Ecto neural progenitor cell (in vitro differentiated cells): Measurements from ENCODE around the gene ERMAP.

Experiments used
- DNase-seq: peaks from one replicate; pipeline ENCODE4 v3.0.0-alpha.2; 2018; ENCODE audit warnings: low spot score

Gene ERMAP, protein sequence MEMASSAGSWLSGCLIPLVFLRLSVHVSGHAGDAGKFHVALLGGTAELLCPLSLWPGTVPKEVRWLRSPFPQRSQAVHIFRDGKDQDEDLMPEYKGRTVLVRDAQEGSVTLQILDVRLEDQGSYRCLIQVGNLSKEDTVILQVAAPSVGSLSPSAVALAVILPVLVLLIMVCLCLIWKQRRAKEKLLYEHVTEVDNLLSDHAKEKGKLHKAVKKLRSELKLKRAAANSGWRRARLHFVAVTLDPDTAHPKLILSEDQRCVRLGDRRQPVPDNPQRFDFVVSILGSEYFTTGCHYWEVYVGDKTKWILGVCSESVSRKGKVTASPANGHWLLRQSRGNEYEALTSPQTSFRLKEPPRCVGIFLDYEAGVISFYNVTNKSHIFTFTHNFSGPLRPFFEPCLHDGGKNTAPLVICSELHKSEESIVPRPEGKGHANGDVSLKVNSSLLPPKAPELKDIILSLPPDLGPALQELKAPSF

DNA sequence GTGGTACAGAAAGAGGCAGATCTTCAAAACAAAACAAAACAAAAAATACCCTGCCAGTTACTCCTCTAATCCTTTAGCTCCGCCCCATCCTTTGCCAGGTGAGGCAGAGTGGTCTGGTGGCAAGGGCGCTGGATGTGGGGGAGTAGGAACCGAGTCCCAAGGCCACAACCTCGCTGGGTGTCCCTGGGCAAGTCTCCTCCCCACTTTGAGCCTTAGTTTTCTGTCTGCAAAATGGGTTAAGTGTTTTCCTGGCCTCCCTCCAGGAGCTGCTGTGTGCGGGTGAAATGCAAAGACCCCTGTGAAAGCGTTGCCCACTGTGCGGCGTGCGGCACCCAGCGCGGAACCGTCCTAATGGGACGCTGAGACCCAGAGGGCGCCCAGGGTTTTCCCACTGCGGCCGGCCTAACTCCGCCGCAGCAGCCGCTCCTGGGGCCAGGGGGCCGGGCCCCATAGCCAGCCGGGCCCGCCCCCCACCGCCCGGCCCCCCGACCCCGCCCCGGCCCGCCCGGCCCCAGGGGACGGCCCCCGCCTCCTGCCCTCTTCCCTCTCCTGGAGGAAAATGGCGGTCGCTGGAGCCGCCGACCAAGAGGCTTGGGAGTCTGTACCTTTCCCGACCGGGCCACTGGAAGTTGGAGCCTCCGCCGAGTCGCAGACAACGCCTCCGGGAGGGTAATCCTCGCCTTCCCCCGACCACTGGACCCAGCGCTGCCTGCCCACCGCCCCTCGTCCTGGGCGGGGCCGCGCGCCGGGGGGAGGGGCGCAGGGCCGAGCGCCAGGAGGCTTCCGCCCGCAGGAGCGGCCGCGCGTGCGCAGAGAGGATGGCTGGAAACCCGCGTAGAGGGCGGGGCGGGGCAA, at the start of gene ERMAP, which contains the start of gene SVBP:
ERMAP (plus strand) TSS at position 538 of the 855 bp plus-strand sequence. CDS start 13,327 bp downstream, outside the sequence.
SVBP (minus strand) TSS at position 813 of the 855 bp plus-strand sequence. CDS start 853 bp downstream, outside the sequence.
- peak; percentile 97 for DNase-seq

DNA sequence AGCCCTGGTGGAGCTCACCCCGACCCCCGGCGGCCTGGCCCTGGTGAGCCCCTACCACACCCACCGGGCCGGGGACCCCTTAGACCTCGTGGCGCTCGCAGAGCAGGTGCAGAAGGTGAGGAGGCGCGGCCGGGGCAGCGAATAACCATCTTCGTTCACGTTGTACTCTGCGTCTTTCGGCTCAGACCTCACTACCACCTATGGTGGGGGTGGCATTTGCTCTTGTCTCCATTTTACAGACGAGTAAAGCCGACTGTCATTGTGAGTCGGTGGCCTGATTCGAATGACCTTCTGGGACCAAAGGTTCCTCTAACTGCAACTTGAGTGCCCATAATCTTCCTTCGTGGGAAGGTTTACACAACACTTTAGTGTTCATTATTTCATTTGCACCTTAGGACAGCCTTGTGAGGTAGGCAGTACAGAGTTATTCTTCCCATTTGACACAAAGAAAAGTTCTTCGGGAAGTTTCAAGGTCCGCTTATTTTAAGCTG, 49.4 kb upstream of the ERMAP start:
- DNase-seq: no peak

DNA sequence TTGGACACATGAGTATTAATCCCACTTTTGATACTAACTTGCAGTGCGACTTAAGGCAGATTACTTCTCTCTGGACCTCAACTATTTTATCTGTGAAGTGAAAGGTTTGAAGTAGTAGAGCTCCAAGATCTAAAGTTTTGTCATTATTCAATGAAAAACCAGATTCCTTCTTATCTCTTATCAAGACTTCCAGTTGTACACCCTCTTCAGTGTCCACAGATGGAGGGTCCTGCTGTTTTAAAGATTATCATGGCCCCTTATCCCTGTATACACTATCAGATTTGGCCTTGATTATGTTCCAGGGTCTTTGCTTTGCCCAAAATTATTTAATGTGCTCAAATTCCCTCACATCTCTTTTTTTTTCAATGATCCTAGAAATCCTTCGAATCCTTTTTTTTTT, 48.8 kb upstream of the ERMAP start:
- no peak for DNase-seq

DNA sequence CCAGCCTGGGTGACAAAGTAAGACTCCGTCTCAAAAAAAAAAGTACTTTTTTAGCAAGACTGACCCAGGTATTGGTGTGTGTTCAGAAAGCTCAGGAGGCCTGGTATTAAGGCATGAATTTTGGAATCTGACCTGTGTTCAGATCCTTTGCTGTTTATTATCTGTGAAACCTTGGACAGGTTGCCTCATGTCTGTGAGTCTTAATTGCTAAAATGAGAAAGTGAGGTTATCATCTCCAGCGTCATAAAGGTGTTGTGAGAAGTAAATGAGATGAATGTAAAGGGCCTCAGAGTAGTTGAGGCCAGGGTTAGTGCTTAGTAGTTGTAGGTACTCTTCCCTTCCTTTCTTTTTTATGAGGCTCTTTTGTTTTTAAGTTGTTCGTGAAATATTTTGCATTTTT, 47.1 kb upstream of the ERMAP start:
- no peak for DNase-seq

DNA sequence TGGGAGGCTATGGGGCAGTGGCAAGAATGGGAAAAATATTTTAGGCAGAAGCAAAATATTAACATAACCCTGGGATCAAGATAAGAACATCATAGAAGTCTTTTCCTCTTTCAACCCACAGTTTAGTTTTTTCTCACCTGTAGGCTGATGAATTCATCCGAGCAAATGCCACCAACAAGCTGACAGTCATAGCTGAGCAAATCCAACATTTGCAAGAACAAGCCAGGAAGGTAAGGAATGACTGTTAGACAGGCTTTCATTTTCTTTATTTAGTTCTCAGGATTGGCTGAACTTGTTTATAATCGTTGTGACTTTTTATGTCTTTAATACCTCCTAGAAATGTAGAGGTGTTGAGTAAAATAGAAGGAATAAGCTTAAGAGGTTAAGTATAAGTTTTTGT, 43.5 kb upstream of the ERMAP start:
- no peak for DNase-seq

DNA sequence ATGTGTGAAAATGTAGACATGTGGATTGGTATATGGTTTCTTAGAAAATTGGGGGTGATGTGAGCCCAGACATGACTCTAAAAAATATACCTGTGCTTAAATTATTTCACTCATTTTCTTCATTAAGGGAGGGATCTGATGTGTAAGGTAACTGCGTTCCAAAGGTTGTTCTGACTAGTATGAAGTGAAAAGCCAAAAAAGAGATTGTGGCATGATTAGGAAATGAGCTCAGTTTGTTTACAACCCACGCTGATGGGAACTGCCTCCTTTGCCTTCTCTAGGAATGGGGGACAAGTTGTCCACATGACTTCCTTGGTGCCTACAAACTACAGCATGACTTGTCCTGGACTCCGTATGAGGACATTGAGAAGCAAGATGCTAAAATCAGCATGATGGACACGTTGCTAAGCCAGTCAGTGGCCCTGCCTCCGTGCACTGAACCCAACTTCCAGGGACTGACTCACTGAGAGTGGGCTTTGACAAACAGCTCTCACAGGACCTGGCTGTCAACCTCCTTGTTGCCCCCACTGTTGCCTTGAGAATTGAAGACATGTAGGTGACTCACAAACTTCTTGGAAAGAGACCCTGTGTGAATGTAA, 41.9 kb upstream of the ERMAP start:
- no peak for DNase-seq

DNA sequence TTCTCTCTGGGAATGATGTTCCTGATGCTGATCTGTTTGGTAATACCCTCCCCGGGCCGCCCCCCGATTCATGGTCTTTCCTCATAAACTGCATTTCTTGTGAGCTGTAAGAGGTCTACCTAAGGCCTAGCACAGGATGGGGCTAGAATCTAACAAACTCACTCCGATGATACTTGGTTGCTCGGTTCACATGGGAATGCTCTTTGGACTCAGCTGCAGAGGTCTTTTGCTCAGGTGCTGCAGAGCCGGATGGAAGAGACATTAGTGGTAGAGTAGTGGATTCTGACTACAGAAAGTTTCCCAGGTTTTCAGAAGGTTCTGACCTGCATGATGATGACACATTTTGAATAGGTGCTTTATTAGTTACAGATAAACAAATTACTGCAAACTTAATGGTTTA, 40.4 kb upstream of the ERMAP start:
- DNase-seq: no peak

DNA sequence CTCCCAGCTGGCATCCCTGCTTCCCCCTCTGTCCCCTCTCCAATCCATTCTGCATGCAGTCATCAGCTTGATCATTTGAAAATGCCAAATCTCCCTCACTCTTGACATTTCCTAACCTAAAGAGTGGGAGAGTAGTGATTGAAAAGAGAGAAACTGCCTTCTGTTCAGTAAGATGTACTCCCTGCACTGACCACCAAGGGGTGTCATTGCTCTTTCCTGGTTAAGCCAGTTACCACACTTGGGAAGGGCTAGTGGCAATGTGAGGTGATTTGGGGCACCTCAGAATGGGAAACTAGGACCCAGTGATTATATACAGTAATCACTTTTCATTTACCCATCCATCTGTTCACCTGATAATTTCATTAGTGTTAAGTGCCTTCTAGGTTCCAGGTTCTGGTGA, 39.1 kb upstream of the ERMAP start:
- DNase-seq: no peak

DNA sequence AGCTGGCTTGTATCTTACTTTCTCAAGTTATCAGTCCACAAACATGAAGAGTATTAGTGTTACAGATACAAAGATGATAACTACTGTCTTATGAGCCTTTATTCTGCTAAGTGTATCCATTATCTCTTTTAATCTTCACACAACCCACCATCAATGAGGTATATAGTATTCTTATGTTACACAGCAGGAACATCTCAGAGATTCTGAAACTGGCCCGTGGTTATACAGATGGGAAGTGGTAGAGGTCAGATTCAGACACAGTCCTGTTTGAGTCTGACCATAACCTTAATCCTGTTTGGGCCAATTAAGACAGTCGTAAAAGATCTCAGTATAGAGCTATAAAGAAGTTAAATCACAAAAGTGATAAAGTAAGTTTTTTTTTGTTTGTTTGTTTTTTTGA, 37.2 kb upstream of the ERMAP start:
- no peak for DNase-seq

DNA sequence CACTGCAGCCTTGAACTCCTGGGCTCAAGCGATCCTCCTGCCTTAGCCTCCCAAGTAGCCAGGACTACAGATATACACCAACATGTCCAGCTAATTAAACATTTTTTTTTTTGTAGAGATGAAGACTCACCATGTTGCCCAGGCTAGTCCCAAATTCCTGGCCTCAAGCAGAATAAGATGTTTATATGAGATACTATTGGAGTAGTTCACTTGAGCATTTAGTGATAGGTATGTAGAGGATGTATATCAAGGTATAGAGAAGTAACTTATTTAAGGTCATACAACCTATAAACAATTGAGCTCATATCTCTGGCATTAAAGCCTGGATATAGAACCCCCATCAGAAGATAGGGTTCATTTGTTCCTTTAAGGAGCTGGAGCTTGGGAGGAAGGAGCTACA, 36.7 kb upstream of the ERMAP start:
- no peak for DNase-seq

DNA sequence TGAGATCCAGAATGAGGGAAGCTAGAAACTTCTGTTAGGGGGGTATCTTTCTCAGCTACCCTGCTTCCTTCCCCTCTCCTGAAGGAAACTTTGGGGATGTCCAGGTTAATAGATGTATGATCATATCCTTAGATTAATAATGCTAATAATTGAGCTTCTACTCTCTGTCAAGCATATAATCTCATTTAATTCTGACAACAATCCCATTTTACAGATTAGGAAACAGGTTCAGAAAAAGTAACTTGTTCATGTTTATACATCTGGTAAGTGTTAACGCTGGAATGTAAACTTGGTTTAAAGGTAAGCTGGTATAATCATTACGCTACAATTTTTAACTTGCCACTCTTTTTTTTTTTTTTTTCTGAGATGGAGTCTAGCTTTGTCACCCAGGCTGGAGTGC, 33.8 kb upstream of the ERMAP start:
- DNase-seq: no peak

DNA sequence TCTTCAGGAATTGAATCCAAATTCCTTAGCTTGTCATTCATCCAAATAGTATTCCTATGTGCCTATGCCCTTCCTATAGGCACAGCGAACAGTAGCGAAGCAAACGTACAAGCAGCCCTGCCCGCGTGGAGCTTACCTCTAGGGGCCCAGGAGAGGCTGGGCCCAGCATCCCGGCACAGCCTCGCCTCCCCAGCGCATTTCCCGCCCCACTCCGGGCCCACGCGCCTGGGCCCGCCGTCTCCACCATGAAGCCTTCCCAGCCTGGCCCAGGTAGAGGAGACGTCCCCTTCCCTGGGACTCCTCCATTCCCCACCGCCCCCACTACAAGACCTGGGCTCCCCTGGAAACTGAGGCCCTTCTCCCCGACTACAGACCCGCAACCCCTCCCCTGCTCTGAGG, 32.4 kb upstream of the ERMAP start:
- DNase-seq: no peak

DNA sequence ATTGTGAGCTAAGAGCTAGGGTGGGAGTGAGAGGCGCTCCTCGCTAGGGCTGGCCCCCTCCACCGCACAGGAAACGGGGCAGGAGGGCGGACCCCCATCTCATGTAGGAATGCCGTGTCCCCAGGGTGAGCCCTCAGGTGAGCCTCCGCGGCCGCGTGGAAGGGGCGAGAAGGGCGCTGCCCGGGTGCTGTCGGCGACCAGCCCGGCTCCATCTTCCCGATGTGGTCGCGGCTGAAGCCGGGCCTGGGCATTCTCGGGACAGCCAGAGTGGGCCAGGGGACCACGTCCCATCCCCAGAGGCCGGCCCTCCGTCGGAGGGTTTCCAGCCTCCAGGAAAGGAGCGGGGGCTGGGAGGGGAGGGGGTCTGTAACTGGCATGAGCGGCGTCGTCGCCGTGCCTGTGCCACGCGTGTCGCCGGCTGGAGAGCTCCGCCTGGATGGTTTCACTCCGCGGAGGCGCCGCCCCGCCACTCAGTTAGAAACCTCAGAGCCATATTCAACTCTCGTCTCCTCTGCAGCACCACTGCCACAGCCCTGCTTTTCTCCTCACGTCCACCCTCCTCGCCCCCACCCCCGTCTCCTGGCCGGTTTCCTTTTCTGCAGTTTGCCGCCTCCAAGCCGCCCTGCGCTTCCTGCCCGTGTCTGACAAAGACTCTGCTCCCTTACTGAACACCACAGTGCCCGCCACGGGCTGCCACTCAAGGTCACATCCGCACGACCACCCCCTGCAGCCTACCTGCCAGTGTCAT, 31.8 kb upstream of the ERMAP start, which contains the start of gene TMEM269:
TMEM269 (plus strand) TSS at position 46 of the 748 bp plus-strand sequence. CDS start 4,903 bp downstream, outside the sequence.
- DNase-seq: no peak

DNA sequence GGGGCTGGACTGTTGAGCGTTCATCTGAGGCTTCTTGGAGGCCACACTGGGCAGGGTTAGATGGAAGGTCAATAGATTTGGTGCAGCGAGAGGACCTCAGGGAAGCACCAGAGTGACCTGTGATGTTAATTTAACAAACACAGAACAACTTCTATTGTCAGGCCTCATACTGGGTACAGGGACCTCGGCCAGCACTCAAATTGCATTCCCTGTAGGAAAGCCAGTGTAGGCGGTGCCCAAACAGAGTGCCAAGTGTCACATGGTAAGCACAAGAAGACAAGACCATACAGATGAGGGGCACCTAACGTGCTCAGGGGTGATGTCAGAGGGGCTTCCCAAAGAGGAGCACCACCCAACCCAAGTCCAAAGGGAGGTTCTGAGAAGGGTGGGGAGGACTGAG, 30.8 kb upstream of the ERMAP start:
- DNase-seq: no peak

DNA sequence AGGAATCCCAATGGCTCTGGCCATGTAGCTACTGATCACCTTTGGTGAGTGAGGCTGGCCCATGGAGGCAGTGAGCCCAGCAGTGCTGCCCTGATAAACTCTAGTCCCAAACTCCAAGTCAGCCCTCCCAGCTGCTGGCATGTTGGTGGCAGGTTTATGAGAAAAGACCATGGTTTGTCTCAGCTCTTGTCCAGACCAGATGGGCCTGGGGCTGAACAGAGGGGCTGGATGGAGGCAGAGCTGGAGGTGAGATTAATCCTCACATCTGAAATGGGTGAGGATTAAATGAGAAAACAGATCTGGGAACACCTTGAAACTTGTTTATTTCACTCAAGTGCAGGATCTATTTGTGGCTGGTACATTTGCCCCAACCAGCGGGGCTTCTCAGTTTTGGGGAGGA, 28.9 kb upstream of the ERMAP start:
- no peak for DNase-seq

DNA sequence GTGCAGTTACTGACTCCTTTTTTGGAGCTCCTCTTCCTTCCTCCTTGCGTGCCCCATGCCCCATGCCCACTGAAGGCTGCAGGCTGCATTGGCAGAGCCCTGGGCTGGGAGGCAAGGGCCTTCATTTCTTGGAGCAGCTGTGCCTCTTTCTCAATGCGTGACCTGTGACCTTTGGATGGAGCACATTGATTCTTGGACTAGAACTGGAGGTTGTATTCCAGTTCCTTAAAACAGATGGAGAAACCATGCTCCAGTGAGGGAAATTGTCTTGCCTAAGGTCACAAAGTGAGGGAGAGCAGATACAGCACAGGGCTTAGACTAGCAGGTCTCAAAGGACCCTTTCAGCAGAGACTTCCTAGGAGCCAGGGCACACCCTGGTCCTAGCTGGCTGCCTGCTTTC, 23.1 kb upstream of the ERMAP start:
- DNase-seq: no peak

DNA sequence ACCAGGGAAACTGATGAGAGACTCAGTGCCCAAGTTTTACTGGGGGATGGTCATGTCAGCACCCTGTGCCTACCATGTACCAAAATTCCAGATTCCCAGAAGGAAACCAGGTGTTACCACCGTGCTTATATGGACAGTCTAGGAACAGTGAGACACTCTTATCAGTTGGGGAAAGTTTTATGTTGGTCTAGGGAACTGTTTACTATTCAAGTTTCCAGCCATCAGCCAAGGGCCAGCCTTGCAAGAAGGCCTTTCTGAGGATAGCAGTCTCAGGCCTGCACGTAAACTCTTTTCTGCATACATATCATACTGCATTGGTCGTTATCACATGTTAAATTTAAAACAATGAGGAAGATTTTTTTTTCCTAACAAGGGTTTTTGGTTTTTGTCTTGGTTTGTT, 19.5 kb upstream of the ERMAP start:
- no peak for DNase-seq

DNA sequence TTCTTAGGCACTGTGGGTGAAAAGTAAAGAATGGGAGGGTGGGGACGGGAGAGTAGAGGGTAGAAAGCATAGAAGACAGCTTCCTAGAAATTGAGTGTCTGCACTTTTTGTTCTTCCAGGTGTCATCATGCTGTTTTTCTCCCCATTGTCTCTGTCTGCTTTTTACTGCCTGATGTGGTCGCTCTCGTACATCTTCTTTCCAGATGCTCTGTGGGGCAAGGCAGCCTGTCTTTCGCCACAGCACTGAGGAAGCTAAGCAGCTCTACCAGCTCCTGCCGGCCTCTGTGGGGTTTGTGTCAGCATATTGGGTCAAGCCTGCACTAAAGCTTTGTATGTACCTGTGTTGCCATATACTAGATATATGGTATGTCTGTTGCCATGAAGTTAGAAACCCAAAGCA, 18.9 kb upstream of the ERMAP start:
- no peak for DNase-seq

DNA sequence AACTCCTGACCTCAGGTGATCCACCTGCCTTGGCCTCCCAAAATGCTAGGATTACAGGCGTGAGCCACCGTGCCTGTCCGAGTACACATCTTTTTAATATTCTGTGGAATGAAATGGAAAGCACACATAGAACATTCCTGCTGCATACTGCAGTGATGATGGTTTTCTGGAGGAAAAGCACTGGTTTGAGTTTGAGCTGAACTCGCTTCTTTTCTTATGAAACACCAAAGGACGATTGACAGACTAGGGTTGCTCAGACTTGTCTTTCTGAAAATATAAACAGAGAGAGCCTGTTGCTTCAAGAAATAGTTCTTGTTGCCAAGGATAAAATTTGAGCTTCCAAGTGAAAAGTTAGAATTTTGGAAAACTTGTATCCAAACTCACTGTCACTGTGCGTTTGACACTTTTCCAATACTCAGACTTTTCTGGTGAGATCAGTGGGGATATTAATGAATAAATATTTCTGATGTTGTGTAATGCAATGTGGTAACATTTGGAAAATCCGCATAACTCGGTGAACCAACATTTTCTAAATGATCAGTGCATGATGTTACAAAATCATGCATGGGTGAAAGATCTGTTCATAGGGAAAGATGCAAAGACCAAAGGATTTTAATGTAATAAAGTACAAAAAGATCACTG, 15.0 kb upstream of the ERMAP start:
- DNase-seq: no peak

DNA sequence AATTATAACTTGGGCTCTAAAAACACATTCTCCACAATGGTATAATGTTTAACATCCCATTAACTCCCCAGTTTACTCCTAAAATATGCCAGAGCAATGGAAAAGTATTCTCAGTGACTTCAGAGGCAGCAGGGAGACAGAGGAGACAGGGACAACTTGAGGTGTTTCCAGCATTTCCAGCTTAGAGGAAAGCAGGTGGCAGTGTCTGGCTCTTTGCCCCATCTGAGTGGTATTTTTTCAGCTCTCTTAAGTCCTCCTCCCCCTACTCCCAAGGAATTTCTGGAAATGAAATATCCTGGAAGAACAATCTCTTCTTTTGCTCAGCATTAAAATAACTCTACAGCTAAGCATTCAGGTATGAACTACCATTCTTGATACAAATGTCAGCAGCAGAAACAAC, 10.8 kb upstream of the ERMAP start:
- DNase-seq: no peak

DNA sequence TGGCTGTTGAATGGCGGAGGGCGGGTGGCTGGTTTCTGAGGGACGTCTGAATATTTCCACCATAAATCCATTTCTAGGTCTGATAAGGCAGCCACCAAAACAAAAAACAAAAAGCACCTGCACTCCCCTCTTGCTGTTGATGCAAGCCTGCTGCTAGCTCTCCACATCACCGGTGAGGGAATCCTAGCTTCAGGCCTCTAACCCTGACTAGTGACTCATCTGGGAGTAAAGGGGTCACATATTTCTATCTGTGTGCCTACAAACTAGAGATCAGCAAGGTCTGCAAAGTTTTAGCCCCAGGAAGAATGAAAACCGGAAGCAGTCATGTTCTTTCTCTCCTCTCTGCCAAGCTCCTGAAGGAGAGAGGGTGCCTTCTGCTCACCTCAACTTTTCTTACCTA, 10.3 kb upstream of the ERMAP start:
- no peak for DNase-seq
